RKO (cell line): Measurements from ENCODE around the gene LRRC8D.
A peak's percentile ranks its signal among the peaks of the same experiment; 100 is the strongest.

Source experiments
- DNase-seq: peaks from one replicate; pipeline ENCODE4 v3.0.0-alpha.2; 2016; ENCODE audit warnings: low spot score

LRRC8D gene

GRCh38 chr1:89896105-89896942 lies 75.5 kb downstream of the LRRC8D start:
- no peak for DNase-seq

GRCh38 chr1:89897347-89898133 lies 76.7 kb downstream of the LRRC8D start:
- DNase-seq, result no peak

GRCh38 chr1:89898150-89898549 lies 77.3 kb downstream of the LRRC8D start:
- DNase-seq, result no peak

- DNase-seq, result no peak
Measured at GRCh38 chr1:89898695-89899470, 78.1 kb downstream of the LRRC8D start.

- no peak for DNase-seq
Measured at GRCh38 chr1:89900323-89900722, 79.5 kb downstream of the LRRC8D start.

- DNase-seq, result no peak
Measured at GRCh38 chr1:89900791-89901708, 80.2 kb downstream of the LRRC8D start.

GRCh38 chr1:89901957-89902669 lies 81.3 kb downstream of the LRRC8D start:
- DNase-seq, result no peak

- no peak for DNase-seq
Measured at GRCh38 chr1:89903550-89903949, 82.7 kb downstream of the LRRC8D start.

- no peak for DNase-seq
Measured at GRCh38 chr1:89904219-89904980, 83.6 kb downstream of the LRRC8D start.

GRCh38 chr1:89905395-89906058 lies 84.7 kb downstream of the LRRC8D start:
- DNase-seq, result no peak

GRCh38 chr1:89906088-89906487 lies 85.3 kb downstream of the LRRC8D start:
- DNase-seq, result no peak

- DNase-seq, result peak; percentile 41
Measured at GRCh38 chr1:89907727-89908212, 86.9 kb downstream of the LRRC8D start.

- no peak for DNase-seq
Measured at GRCh38 chr1:89908273-89908671, 87.4 kb downstream of the LRRC8D start.

GRCh38 chr1:89908672-89909436 lies 88.0 kb downstream of the LRRC8D start:
- DNase-seq, result no peak

GRCh38 chr1:89910268-89910667 lies 89.4 kb downstream of the LRRC8D start:
- no peak for DNase-seq

GRCh38 chr1:89910780-89911179 lies 89.9 kb downstream of the LRRC8D start:
- DNase-seq, result no peak

GRCh38 chr1:89911191-89911991 lies 90.6 kb downstream of the LRRC8D start:
- no peak for DNase-seq

- no peak for DNase-seq
Measured at GRCh38 chr1:89912073-89912472, 91.2 kb downstream of the LRRC8D start.
